HG02884 (cell line): ENCODE measurements around the gene FUT4.
"Not testable (repeated sequence)": the region's sequence is repeated elsewhere in the genome, so short reads cannot be mapped to it uniquely, and the experiment has no call there.

Experiments used
- ATAC-seq: cut with Tn5 transposase; IDR thresholded peaks from one replicate; pipeline ENCODE4 v1.9.1; 2021; ENCODE audit warnings: mild to moderate bottlenecking, moderate library complexity; ENCODE audit not compliant: unreplicated experiment

The FUT4 gene

DNA sequence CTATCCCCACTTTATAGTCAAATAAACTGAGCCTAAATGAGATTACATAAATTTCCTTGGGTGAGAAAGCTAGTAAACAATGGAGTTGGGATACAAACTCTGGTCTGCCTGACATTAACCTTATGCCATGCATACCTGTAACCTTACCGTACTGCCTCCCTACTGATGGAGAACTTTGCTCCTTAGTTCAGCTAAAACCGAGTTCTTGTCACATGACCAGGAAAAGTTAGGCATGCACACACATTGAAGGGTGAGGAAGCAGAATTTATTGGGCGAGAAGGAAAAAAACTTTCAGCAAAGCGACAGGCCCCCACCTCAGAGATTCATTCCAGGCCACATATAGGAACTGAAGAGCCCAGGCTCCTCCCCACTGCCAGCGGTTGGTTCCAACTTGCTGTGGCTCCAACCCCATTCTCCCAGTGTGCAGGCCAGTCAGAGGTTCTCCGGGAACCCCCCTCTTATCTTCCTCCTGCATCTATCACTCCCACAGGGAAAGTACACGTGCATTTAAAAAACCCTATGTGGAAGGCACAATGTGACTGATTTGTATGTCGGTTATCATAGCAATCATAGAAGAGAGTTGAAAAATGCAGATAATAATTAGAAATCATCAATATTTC lies 20.2 kb downstream of the FUT4 start:
- no peak for ATAC-seq

GRCh38 chr11:94567181-94567670 lies 23.5 kb downstream of the FUT4 start, which contains the start of gene PIWIL4:
PIWIL4 (plus strand) TSS chr11:94567368; CDS start chr11:94567519, 151 bp downstream.
- no peak for ATAC-seq

DNA sequence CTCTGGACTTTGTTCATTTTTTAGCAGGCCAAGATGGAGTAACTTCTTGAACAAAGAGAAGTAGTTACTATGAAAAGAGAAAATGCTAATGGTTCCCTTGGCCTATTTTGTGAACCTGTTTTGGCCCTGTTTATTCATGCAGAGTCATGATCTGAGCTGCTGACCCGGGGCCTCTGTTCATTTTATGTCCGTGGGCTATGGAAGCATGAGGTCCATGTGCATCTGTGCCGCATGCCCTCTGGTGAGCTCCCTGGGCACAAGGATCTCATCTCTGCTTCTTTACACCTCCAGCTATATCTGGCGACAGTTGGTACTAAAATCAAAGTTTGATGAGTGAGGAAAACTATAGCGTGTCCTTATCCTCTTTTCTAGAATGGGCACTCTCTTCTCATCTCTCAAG lies 24.5 kb downstream of the FUT4 start:
- no peak for ATAC-seq

DNA sequence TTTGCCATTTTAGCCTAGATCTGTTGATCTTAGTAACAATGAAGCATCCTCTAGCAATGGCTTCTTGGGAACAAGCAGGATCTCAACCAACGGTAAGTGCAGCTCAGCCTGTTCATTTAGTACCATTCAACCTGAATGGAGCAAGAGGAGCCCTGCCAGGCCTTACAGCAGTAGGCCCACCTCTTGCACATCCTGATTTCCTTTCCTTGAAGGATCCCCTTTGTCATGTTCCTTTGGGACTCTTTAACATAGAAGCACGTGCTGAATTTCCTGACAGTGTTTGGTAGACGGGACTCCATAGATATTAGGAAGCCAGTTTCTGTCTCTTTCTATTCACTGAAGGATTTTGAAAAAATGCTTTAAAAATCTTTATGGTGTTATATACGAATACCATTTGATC lies 25.0 kb downstream of the FUT4 start:
- ATAC-seq = no peak

- ATAC-seq = not testable (repeated sequence)
These were observed 29.3 kb downstream of the FUT4 start for GRCh38 chr11:94572975-94573374.

GRCh38 chr11:94574193-94574961 lies 30.7 kb downstream of the FUT4 start:
- ATAC-seq = no peak

GRCh38 chr11:94576306-94576705 lies 32.6 kb downstream of the FUT4 start:
- ATAC-seq = no peak

GRCh38 chr11:94577841-94578240 lies 34.1 kb downstream of the FUT4 start:
- ATAC-seq = no peak

DNA sequence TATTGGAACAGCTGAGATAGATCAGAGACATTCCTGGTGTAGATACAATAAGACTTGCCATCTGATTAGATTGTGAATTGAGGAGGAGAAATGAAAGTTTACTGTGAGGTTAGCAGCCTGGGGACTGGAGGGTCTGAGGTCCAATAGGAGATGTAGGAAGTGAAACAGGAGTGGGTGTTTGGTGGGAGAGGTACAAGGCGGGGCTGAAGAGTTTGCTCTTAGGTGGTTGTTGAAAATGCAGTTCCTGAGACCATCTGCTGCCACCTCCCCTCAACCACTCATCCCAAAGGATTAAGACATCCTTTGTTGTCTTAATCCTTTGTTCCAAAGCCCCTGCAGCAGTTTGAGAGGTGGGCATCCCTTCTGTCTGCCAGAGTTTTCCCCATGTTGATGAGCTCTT lies 38.2 kb downstream of the FUT4 start:
- peak; percentile 63 for ATAC-seq

DNA sequence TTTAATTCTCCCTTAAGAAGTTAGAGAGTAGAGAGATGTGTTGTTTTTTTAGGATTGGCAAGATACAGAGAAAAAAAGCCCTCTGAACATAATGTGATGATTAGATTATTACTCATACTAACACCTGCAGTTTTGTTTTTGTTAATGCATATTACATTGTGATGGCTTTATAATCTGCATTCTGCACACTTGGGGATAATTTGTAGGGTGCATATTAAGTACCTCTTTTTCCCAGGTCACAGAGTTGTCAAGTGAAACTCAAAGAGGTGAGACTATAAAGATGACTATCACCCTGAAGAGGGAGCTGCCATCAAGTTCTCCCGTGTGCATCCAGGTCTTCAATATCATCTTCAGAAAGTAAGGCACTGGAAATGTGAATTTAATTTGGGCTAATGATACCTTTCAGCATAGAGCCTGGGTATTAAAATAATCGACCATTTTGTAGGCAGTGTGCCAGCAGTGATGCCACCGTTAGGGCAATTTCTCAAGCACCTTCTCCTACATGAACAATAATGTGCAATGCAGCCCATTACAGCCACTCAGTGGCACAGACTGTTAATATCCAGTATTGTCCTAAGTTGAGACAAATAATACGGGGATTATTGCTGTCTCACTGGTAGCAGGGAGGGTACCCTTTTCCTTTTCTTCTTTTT lies 39.6 kb downstream of the FUT4 start:
- ATAC-seq = no peak

GRCh38 chr11:94583866-94584500 lies 40.3 kb downstream of the FUT4 start:
- peak; percentile 44 for ATAC-seq

- no peak for ATAC-seq
These were observed 41.3 kb downstream of the FUT4 start for GRCh38 chr11:94584978-94585377.

GRCh38 chr11:94585399-94585798 lies 41.7 kb downstream of the FUT4 start:
- no peak for ATAC-seq

- ATAC-seq = no peak
These were observed 42.8 kb downstream of the FUT4 start for GRCh38 chr11:94586546-94586945.

GRCh38 chr11:94586978-94587377 lies 43.3 kb downstream of the FUT4 start:
- no peak for ATAC-seq

DNA sequence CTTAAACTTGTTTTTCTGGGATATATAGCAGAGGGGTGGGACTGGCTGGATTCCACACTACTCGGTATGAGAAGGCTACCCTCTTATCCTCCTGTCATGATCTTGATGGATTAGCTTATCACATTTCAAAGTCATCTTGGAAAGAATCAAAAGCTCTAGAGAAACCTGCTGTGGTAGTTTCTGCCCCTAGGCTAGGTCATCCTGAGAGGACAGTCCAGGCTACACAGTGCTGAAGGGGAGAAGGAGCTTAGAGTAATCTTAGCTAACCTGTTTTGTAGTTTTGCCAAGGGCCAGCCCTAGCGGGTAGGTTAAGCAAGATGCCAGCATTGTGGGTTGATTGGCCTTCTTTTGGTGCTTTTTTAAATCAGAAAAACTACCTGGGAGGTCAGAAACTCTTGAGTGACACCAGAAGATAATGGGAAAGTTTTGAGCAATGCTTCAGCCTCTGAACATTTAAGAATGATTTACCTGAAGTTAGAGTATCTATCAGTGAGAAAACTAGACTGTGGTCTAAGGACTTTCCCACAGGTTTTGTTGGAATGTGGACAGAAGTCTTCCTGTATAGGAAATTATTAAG lies 44.7 kb downstream of the FUT4 start:
- no peak for ATAC-seq

- ATAC-seq = no peak
These were observed 46.8 kb downstream of the FUT4 start for GRCh38 chr11:94590352-94591041.

- peak; percentile 78 for ATAC-seq
These were observed 49.3 kb downstream of the FUT4 start for GRCh38 chr11:94593030-94593429.

- ATAC-seq = peak; percentile 44
These were observed 51.4 kb downstream of the FUT4 start for GRCh38 chr11:94595076-94595475.

DNA sequence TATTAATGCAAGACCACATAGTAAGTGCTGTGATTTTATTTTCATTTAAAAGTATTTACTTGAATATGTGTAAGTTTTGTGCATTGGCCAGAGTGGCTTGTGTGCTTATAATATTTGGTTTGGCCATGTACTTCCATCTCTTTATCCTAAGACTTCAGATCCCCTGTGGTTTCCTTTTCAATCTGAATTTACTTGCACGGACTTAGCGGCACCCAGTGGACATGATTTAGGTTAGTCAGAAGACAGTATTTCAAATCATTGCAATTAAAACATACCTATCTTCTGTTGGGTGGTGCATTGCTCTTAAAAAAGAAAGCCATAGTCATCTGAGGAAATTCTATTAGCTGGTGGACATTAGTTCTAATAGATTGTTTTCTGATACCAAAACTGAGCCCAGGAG lies 54.2 kb downstream of the FUT4 start:
- ATAC-seq = no peak
